Fibroblast of lung (primary cell): ENCODE data around the gene PIK3R1. TPM values are rescaled to one million over a fixed set of nuclear protein-coding genes. Genes with fewer than 3 reads are reported as not detected.

Experiments
- DNase-seq, 2 donors: peaks; one replicate each; pipeline versions ENCODE4 v3.0.0 to v3.0.0-alpha.2; 2010; ENCODE audit warnings: low read depth in 2 of 2
- H2AFZ ChIP-seq: 2 replicates; pipeline ENCODE4 v1.5.1; 2012; ENCODE audit warnings: low read length, control low read depth, inconsistent platforms
- H3K27ac ChIP-seq: 2 replicates; pipeline ENCODE4 v1.5.1; 2011; ENCODE audit warnings: low read length, control low read depth; ENCODE audit not compliant: insufficient read depth
- H3K27me3 ChIP-seq: 2 replicates; pipeline ENCODE4 v1.5.1; 2011; ENCODE audit warnings: mild to moderate bottlenecking, low read length; ENCODE audit not compliant: control insufficient read depth, insufficient read depth
- H3K36me3 ChIP-seq: 2 replicates; pipeline ENCODE4 v1.5.1; 2011; ENCODE audit warnings: low read length; ENCODE audit not compliant: control insufficient read depth, insufficient read depth
- H3K4me1 ChIP-seq: 2 replicates; pipeline ENCODE4 v1.5.1; 2011; ENCODE audit warnings: low read length; ENCODE audit not compliant: control insufficient read depth, insufficient read depth; ENCODE audit errors: extremely low read depth
- H3K4me2 ChIP-seq: 2 replicates; pipeline ENCODE4 v1.5.1; 2011; ENCODE audit warnings: low read length, control low read depth; ENCODE audit not compliant: insufficient read depth; ENCODE audit errors: extremely low read depth
- H3K4me3 ChIP-seq, 4 experiments: fragments of 200-600 bp in 1 of 4; sonication (generic) in 1 of 4; replicated peaks in 1 of 4; 2 replicates each; pipeline ENCODE4 v1.5.1; 2011 to 2016; ENCODE audit warnings: low read length in 4 of 4, low read depth in 3 of 4, mild to moderate bottlenecking in 3 of 4, control low read depth in 2 of 4, inconsistent platforms in 1 of 4, mixed read lengths in 1 of 4; ENCODE audit not compliant: insufficient read depth in 1 of 4; ENCODE audit errors: control extremely low read depth in 1 of 4
- H3K79me2 ChIP-seq: 2 replicates; pipeline ENCODE4 v1.5.1; 2012; ENCODE audit warnings: mild to moderate bottlenecking, low read length, inconsistent platforms; ENCODE audit not compliant: control insufficient read depth, insufficient read depth
- H3K9ac ChIP-seq: 2 replicates; pipeline ENCODE4 v1.5.1; 2011; ENCODE audit warnings: mild to moderate bottlenecking, low read length, control low read depth; ENCODE audit not compliant: insufficient read depth
- H3K9me3 ChIP-seq: 2 replicates; pipeline ENCODE4 v1.5.1; 2012; ENCODE audit warnings: low read depth, low read length; ENCODE audit not compliant: control insufficient read depth, insufficient read depth
- H4K20me1 ChIP-seq: 2 replicates; pipeline ENCODE4 v1.5.1; 2011; ENCODE audit warnings: low read length; ENCODE audit not compliant: control insufficient read depth, insufficient read depth; ENCODE audit errors: extremely low read depth
- EZH2 ChIP-seq: IDR thresholded peaks from 2 replicates; pipeline ENCODE4 v1.5.1; 2012; ENCODE audit warnings: low read length, control low read depth, mild to moderate bottlenecking; ENCODE audit errors: missing control alignments
- polyA plus RNA-seq, 2 donors: library from polyadenylated mRNA; depleted of rRNA in 1 of 2; stranded (reverse) in 1 of 2; unstranded in 1 of 2; fragments of >200 nt; gene quantifications; 2 replicates each; pipeline ENCODE4 v1.2.1, GENCODE V29; 2011 to 2012; ENCODE audit warnings: missing spikeins in 1 of 2
- total RNA-seq: library from RNA; depleted of rRNA; stranded (reverse); fragments of >200 nt; gene quantifications from 2 replicates; pipeline ENCODE4 v1.2.1, GENCODE V29; 2014
- TF ChIP-seq, protein P1 (sequence below), 2 donors: IDR thresholded peaks in 1 of 2; conservative IDR thresholded peaks in 1 of 2; 1 replicate in 1 of 2; 2 replicates in 1 of 2; pipeline ENCODE4 v1.5.1; 2011 to 2012; ENCODE audit warnings: low read length in 2 of 2, control low read depth in 1 of 2, inconsistent platforms in 1 of 2, low read depth in 1 of 2, mild to moderate bottlenecking in 1 of 2

Gene PIK3R1
- total and polyA plus RNA-seq, 2 donors (not counting 1 experiment from before 2014, with no cell fraction given), result 17.7 to 36.3 TPM

DNA sequence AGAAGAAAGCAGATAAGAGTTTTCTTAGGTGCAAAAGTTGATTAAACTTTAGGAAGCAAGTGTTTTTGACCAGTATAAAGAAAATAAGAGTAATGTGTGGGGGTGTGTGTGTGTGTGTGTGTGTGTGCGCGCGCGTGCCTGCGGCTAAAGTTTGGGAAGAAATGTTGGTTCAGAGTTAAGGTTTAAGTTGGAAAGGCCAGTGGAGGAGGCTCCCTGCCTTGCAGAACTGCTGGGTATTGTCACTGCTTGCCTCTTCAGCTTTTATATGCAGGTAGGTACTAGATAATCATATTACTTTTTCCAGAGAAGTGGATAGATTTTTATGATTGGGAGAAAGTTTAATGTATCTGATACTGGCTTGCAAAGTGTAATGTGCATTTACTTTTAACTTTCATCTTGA lies 2.0 kb downstream of the PIK3R1 start:
- Histone ChIP-seq H3K27ac (no peak overlapping the region), H2AFZ (no peak overlapping the region), H3K79me2 (peaks cover 61% of the 10 kb centered on the region), H3K36me3 (no peaks in the 10 kb centered on the region), H3K4me1 (no peaks in the 10 kb centered on the region), H4K20me1 (no peaks in the 10 kb centered on the region), H3K4me2 (peak overlapping the region; percentile 73), H3K27me3 (no peaks in the 10 kb centered on the region), H3K9me3 (no peaks in the 10 kb centered on the region), H3K9ac (peak overlapping the region; percentile 13), H3K4me3 (peak overlapping the region; percentile 68 to 96 (median 89))
- TF ChIP-seq EZH2, result no peak
- TF ChIP-seq, protein P1, sequence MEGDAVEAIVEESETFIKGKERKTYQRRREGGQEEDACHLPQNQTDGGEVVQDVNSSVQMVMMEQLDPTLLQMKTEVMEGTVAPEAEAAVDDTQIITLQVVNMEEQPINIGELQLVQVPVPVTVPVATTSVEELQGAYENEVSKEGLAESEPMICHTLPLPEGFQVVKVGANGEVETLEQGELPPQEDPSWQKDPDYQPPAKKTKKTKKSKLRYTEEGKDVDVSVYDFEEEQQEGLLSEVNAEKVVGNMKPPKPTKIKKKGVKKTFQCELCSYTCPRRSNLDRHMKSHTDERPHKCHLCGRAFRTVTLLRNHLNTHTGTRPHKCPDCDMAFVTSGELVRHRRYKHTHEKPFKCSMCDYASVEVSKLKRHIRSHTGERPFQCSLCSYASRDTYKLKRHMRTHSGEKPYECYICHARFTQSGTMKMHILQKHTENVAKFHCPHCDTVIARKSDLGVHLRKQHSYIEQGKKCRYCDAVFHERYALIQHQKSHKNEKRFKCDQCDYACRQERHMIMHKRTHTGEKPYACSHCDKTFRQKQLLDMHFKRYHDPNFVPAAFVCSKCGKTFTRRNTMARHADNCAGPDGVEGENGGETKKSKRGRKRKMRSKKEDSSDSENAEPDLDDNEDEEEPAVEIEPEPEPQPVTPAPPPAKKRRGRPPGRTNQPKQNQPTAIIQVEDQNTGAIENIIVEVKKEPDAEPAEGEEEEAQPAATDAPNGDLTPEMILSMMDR (conservative IDR thresholded peaks at IDR 0.05 in 1 of 2, IDR thresholded peaks at IDR 0.05 in 1 of 2; ENCODE audit: low read depth in 1 of 2, low read length in 2 of 2), result no peak
- DNase-seq, result peak; percentile 45 to 53

DNA sequence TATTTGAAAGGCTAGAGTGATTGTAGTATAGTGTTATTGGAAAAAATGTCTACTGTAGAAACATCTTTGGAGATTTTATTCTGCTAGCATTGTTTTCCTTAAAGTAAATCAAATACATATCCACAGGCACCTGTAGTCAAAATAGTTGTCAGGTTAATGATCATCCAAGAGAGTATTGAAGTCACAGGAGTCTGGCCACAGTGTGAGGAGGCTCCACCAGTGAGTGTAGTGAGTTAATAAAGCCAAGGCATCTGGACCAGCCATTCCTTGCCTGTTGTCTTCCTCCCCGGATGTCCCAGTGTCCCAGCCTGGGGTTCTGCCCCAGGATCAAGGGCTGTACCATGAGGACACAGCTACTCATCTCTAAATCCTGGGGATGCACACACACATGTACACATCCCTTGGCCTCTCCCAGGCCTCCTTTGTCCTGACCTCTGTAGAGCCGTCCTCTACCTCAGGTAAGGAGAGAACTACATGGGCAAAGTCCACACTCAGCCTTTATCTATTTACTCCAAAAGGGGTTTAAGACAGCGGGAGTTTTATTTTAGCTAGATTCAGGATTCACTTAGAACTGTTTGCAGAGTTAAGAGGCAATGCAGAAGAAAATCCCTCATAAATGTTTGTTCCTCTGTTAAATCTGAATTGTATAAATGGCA lies 3.7 kb downstream of the PIK3R1 start:
- H3K9me3 ChIP-seq, result no peaks in the 10 kb centered on the region
- no peak for TF ChIP-seq EZH2
- TF ChIP-seq, protein P1 (conservative IDR thresholded peaks at IDR 0.05 in 1 of 2, IDR thresholded peaks at IDR 0.05 in 1 of 2; ENCODE audit: low read depth in 1 of 2, low read length in 2 of 2), result no peak
- no peak overlapping the region for H3K9ac ChIP-seq
- H3K79me2 ChIP-seq, result peaks cover 71% of the 10 kb centered on the region
- no peak overlapping the region for H3K27ac ChIP-seq
- H3K4me1 ChIP-seq, result no peaks in the 10 kb centered on the region
- H4K20me1 ChIP-seq, result no peaks in the 10 kb centered on the region
- no peak overlapping the region for H3K4me2 ChIP-seq
- no peak for DNase-seq
- H2AFZ ChIP-seq, result no peak overlapping the region
- no peaks in the 10 kb centered on the region for H3K27me3 ChIP-seq
- no peaks in the 10 kb centered on the region for H3K36me3 ChIP-seq
- H3K4me3 ChIP-seq, result peak overlapping the region in 2 of 4 experiments; percentile 88 to 96

DNA sequence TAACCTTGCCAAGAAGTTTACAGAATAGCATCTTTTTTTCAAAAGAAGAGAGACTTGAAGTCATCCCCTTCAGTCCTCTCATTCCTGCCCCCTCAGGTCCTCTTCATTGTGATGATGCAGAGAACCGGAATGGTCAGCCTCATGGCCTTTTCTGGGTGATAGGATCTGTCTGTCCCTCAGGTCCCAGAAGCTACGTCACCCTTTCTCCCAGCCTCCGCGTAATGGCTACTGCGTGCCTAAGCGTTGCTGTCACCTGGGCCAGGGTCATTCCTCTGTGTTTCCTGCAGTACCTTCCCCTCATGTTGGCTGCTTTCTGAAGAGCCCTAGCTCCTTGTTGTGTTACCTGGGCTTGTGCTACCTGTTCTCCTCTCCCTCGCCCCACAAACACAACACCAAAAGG lies 4.7 kb downstream of the PIK3R1 start:
- Histone ChIP-seq H3K9me3 (no peaks in the 10 kb centered on the region), H3K4me2 (no peak overlapping the region), H4K20me1 (no peaks in the 10 kb centered on the region), H3K4me1 (peaks cover 2% of the 10 kb centered on the region), H3K9ac (no peak overlapping the region), H3K79me2 (peaks cover 71% of the 10 kb centered on the region), H2AFZ (no peak overlapping the region), H3K27ac (no peak overlapping the region), H3K4me3 (no peak overlapping the region), H3K36me3 (no peaks in the 10 kb centered on the region), H3K27me3 (no peaks in the 10 kb centered on the region)
- DNase-seq, result no peak
- no peak for TF ChIP-seq EZH2
